HG03175 (cell line): Measurements from ENCODE around the gene NELFB.

Source experiments
- ATAC-seq: cut with Tn5 transposase; IDR thresholded peaks from one replicate; pipeline ENCODE4 v1.9.1; 2021; ENCODE audit warnings: mild to moderate bottlenecking, moderate library complexity; ENCODE audit not compliant: unreplicated experiment

Gene NELFB

GRCh38 chr9:137254624-137255447 lies at the start of gene NELFB:
Gene NELFB, plus strand, starts transcription at chr9:137255327.
- ATAC-seq = peak; percentile 77

- no peak for ATAC-seq
Observed at GRCh38 chr9:137206602-137207001, 48.5 kb upstream of the NELFB start.

- ATAC-seq = no peak
Observed at GRCh38 chr9:137211532-137211931, 43.6 kb upstream of the NELFB start.

GRCh38 chr9:137212520-137212919 lies 42.6 kb upstream of the NELFB start:
- ATAC-seq = no peak

GRCh38 chr9:137213160-137214060 lies 41.7 kb upstream of the NELFB start:
- ATAC-seq = no peak

- ATAC-seq = no peak
Observed at GRCh38 chr9:137214620-137215019, 40.5 kb upstream of the NELFB start.

- ATAC-seq = no peak
Observed at GRCh38 chr9:137215196-137215986, 39.7 kb upstream of the NELFB start.

- ATAC-seq = no peak
Observed at GRCh38 chr9:137216188-137216965, 38.8 kb upstream of the NELFB start.

GRCh38 chr9:137217276-137218211 lies 37.6 kb upstream of the NELFB start:
- no peak for ATAC-seq

- no peak for ATAC-seq
Observed at GRCh38 chr9:137218212-137218753, 36.8 kb upstream of the NELFB start.

GRCh38 chr9:137218754-137219271 lies 36.3 kb upstream of the NELFB start:
- ATAC-seq = no peak

- no peak for ATAC-seq
Observed at GRCh38 chr9:137219757-137220316, 35.3 kb upstream of the NELFB start.

- ATAC-seq = no peak
Observed at GRCh38 chr9:137220317-137221094, 34.6 kb upstream of the NELFB start.

- ATAC-seq = no peak
Observed at GRCh38 chr9:137221095-137221505, 34.0 kb upstream of the NELFB start.

GRCh38 chr9:137221506-137222111 lies 33.5 kb upstream of the NELFB start:
- no peak for ATAC-seq

- peak; percentile 0 for ATAC-seq
Observed at GRCh38 chr9:137222190-137223077, 32.7 kb upstream of the NELFB start, which contains the start of gene RNF208. Gene RNF208, minus strand, starts transcription at chr9:137222240. Its CDS starts 1,028 bp downstream, at chr9:137221212.
